PC-3 (cell line): Measurements from ENCODE around the gene SH3PXD2A.

Source experiments
- CTCF ChIP-seq: fragments of 300-600 bp; sonication (generic); conservative IDR thresholded peaks from 2 replicates; pipeline ENCODE4 v1.5.1; 2017; ENCODE audit warnings: antibody characterized with exemption, low read depth, mild to moderate bottlenecking, low read length
- EZH2 ChIP-seq: fragments of 300-600 bp; sonication (generic); IDR thresholded peaks from one replicate; pipeline ENCODE4 v1.6.1; 2017; ENCODE audit warnings: antibody characterized with exemption, mild to moderate bottlenecking, low read length; ENCODE audit not compliant: unreplicated experiment

GRCh38 chr10:103547391-103547946 is 307.9 kb downstream of the SH3PXD2A start:
- TF ChIP-seq CTCF (no peak), EZH2 (no peak)
